Lower leg skin (tissue), 3 donors: ENCODE results near the gene CIB4.

Source experiments
- POLR2A ChIP-seq, 2 donors: fragments of 450-650 bp; IDR thresholded peaks; one replicate each; pipeline ENCODE4 v1.6.1; 2016 to 2017; ENCODE audit warnings: antibody characterized with exemption in 2 of 2, mild to moderate bottlenecking in 1 of 2, moderate library complexity in 1 of 2
- TF ChIP-seq, protein P1 (sequence below), 3 donors: fragments of 450-650 bp; IDR thresholded peaks; one replicate each; pipeline ENCODE4 v1.5.1; 2016; ENCODE audit warnings: antibody characterized with exemption in 3 of 3, mild to moderate bottlenecking in 3 of 3, moderate library complexity in 2 of 3

DNA sequence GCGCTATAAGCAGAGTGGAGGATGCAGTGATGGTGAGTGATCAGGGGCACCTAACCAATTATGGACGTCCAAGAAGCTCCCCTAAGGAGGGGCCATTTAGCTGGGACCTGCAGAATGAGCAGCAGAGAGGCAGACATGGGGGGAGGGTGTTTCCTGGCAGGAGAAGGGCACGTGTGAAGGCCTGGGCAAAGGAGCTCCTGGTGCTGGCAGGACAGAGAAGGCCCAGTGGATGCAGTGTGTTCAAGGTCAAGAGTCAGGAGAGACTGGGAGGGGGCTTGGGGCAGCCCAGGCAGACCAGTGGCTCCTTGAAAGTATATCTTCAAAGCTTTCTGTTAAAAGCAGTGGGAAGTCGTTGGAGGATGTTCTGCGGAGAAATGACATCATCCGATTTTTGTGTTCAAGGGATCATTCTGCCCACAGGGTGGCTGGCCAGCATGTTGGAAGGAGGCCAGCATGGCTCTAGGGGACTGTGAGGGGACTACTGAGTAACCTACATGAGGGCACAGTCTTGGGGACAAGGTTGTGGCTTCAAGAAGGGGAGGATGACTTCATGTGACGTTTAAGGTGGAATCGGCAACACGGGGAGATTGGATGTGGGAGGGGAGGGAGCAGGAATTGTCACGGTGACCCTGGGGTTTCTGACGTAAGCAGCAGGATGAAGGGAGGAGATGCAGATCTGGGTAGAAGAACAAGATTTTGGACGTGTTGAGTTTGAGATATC lies 9.0 kb upstream of the CIB4 start:
- TF ChIP-seq POLR2A (IDR thresholded peaks at IDR 0.05), result no peak
- TF ChIP-seq, protein P1, sequence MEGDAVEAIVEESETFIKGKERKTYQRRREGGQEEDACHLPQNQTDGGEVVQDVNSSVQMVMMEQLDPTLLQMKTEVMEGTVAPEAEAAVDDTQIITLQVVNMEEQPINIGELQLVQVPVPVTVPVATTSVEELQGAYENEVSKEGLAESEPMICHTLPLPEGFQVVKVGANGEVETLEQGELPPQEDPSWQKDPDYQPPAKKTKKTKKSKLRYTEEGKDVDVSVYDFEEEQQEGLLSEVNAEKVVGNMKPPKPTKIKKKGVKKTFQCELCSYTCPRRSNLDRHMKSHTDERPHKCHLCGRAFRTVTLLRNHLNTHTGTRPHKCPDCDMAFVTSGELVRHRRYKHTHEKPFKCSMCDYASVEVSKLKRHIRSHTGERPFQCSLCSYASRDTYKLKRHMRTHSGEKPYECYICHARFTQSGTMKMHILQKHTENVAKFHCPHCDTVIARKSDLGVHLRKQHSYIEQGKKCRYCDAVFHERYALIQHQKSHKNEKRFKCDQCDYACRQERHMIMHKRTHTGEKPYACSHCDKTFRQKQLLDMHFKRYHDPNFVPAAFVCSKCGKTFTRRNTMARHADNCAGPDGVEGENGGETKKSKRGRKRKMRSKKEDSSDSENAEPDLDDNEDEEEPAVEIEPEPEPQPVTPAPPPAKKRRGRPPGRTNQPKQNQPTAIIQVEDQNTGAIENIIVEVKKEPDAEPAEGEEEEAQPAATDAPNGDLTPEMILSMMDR (IDR thresholded peaks at IDR 0.05), result no peak
